Sciatic nerve (tissue), 2 donors: Measurements from ENCODE around the gene ADCY3. TPM values are rescaled to one million over a fixed set of nuclear protein-coding genes. Genes with fewer than 3 reads are reported as not detected.

ENCODE experiments used
- ATAC-seq: fragments of 200-7000 bp; cut with Tn5 transposase; one replicate; pipeline ENCODE4 v1.9.1; 2020; ENCODE audit warnings: mild to moderate bottlenecking, moderate library complexity
- DNase-seq: peaks from one replicate; pipeline ENCODE4 v3.0.0-alpha.2; 2020; ENCODE audit warnings: low spot score
- intact Hi-C: fragments of 100-400 bp; cut with DNase I; formaldehyde crosslinking; loops from one replicate; pipeline ENCODE4 v1.14.2; 2022
- total RNA-seq: library from RNA; stranded (reverse); fragmentation: NEBNext Ultra II Directional; extraction: Animal tissue kit (Norgen Biotek cat#: 25700); gene quantifications from one replicate; pipeline ENCODE4 v1.2.1, GENCODE V29; 2021
- donor health status: DM: no; HTN: no; CAD: no.
- donor health status: DM: no; HTN: no; CAD: no.

The ADCY3 gene
- total RNA-seq, 1 donor from 2014 or later: 306 TPM

DNA sequence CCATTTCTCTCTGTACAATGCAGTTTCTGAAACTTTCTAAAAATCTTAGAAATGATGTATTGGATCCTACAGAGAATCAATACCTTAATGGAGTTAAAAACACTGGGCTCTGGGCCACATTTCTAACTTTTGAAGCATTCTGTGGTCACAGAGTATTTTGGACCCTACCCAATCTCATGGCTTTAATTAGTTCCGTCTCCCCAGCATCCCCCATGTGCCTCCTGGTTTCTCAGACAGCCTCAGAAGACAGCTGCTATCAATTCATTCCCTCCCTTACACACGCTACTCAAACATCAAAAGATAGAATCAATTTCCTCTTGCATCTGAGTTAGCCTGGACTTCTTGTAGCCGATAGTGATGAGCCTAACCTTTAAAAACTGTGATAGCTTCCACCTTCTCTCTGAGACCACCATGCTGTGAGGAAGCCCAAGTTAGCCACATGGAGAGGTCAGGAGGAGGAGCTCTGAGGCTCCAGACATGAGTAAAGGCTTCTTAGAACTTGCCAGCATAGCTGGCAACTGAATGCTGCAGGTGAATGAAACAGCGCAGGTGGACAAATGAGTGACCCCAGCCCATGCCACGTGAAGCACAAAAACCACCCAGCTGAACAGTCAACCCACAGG, 10.4 kb downstream of the ADCY3 start:
- peak; percentile 31 for DNase-seq
- ATAC-seq: no peak
- intact Hi-C loops: no loop called here

DNA sequence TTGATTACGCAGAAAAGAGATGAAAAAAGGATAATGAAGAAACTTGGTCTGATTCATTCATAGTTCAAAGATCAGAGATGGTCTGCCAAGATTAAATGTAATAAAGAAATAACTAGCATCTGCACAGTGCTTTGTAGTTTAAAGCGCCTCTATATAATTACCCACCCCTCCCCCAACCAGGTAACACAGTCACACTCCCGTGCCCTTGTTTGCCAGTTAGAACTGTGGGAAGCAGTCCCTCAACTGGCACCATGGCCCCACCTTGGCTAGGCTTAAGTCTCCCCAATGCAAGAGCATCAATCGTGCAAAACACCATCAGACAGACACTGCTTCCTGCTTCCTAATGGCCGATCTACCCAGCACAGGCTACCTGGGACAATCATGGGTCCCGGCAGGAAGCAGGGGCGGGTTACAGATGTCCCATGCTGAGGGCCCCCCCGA, 11.6 kb downstream of the ADCY3 start:
- ATAC-seq (peak; percentile 47), DNase-seq (peak; percentile 51)
- intact Hi-C loops: no loop called here

- ATAC-seq (no peak), DNase-seq (no peak)
- intact Hi-C loops: no loop called here
These were observed 12.9 kb downstream of the ADCY3 start for GRCh38 chr2:24907116-24907515.

DNA sequence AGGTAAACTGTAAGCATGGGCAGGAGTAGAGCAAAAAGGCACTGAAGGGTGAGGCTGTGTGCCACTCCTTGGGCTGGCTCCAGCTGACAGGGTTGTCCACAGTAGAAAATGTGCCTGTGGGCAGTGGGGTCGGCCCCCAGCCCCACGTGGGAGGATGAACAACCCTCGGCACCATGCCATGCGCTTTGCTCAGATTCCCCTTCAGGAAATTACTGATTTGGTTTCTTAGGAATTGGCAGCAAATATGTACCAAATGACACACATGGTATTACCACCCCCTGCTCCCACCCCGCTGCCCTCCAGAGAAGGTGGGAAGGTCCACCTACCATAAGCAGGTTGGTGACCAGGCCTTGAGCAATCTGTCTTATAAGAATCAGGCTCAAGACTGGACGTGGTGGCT, 13.6 kb downstream of the ADCY3 start:
- intact Hi-C loops: no loop called here
- DNase-seq: peak; percentile 44
- ATAC-seq: no peak

- ATAC-seq: no peak
- peak; percentile 51 for DNase-seq
- intact Hi-C loops: no loop called here
These were observed 16.6 kb downstream of the ADCY3 start for GRCh38 chr2:24903161-24904103.

DNA sequence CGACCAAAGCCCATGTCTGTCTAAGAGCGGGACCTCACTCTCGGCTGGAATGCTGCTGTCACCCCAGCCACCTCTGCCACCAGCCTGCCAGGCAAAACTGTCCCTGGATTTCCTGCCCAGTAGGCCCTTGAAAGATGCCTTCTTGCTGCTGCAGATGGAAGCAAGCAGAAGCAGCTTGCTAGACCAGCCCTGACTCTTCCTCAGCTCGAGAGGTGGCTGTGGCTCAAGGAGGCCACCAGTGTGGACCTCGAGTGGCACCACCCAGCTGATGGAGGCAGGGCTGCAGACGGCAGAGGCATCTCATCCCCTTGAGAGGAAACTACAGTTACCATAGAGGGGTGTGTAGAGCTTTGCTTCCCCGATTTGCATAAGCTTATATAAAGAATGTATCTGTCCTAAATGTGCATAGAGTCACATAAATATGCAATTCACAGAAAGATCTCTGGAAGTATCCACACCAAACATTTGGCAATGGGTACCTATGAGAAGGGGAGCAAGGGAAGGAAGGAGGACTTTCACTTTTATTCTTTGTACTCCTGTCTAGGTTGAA, 20.6 kb downstream of the ADCY3 start:
- DNase-seq (peak; percentile 33), ATAC-seq (no peak)
- intact Hi-C loops: no loop called here

- DNase-seq: peak; percentile 54
- intact Hi-C loops: no loop called here
- ATAC-seq: peak; percentile 47
These were observed 21.6 kb downstream of the ADCY3 start for GRCh38 chr2:24898122-24899109.

GRCh38 chr2:24894750-24895149, 25.3 kb downstream of the ADCY3 start:
- ATAC-seq: no peak
- no peak for DNase-seq
- intact Hi-C loops: loop anchor here (5.0 kb wide), 1 partner anchor 1027 kb away; no protein-coding TSS in a partner anchor

GRCh38 chr2:24893934-24894333, 26.1 kb downstream of the ADCY3 start:
- intact Hi-C loops: loop anchor here (5.0 kb wide), 1 partner anchor 1027 kb away; no protein-coding TSS in a partner anchor

GRCh38 chr2:24892928-24893327, 27.1 kb downstream of the ADCY3 start:
- ATAC-seq: peak; percentile 46
- peak; percentile 6 for DNase-seq
- intact Hi-C loops: loop anchor here (5.0 kb wide), 1 partner anchor 1026 kb away; no protein-coding TSS in a partner anchor

More at GRCh38 chr2:24893934-24894333, 26.1 kb downstream of the ADCY3 start:
- ATAC-seq: no peak
- no peak for DNase-seq

DNA sequence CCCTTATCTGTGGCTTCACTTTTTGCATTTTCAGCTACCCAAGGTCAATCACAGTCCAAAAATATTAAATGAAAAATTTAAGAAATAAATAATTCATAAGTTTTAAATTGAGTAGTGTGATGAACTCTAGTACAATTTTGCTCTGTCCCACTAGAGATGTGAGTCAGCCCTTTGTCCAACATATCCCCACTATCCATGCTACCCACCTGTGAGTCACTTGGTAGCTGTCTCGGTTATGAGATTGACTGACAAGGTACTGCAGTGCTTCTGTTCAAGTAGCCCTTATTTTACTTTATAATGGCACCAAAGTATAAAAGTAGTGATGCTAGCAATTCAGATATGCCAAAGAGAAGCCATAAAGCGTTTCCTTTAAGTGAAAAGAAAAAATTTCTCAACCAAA, 28.8 kb downstream of the ADCY3 start:
- intact Hi-C loops: loop anchor here (5.0 kb wide), 1 partner anchor 1024 kb away; no protein-coding TSS in a partner anchor
- DNase-seq: no peak

DNA sequence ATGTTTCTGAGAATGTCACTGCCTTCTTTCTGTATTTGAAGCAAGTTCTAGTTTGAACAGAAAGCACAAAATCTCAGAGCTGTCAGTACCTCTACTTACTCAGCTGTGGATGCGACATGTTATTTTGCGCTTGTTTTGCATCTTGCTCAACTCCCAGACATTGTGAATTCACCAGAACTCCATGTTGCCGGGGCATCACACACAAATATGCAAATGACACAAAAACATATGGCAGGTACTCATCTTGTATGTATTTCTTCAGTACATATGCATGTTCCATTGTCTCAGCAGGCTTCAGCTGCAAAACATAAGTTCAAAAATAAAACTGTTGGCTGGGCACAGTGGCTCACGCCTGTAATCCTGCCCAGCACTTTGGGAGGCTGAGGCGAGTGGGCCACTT, 30.8 kb downstream of the ADCY3 start:
- DNase-seq: no peak
- no peak for ATAC-seq
- intact Hi-C loops: no loop called here

More for the DNA sequence above, 28.8 kb downstream of the ADCY3 start:
- no peak for ATAC-seq

DNA sequence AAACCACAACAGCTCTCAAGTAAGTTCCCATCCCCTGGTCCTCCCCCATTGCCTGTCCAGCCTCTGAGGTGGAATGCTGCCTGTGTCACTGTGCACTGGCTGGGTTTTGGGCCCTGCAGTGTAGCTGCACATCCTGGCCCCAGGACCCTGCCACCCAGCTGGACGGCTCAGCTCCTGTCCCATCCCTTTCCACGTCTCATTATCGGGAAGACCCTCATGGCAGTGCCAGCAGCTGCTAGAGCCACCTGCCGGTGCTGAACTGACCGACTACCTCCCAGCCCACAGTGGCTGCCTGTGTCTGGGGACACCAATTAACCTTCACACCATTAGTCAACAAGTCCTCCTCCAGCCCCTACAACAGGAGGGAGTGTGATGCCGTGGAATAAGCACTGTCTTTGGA, 31.9 kb downstream of the ADCY3 start:
- intact Hi-C loops: no loop called here
- no peak for ATAC-seq
- DNase-seq: no peak

GRCh38 chr2:24887307-24887874, 32.6 kb downstream of the ADCY3 start:
- DNase-seq (no peak), ATAC-seq (no peak)
- intact Hi-C loops: no loop called here

DNA sequence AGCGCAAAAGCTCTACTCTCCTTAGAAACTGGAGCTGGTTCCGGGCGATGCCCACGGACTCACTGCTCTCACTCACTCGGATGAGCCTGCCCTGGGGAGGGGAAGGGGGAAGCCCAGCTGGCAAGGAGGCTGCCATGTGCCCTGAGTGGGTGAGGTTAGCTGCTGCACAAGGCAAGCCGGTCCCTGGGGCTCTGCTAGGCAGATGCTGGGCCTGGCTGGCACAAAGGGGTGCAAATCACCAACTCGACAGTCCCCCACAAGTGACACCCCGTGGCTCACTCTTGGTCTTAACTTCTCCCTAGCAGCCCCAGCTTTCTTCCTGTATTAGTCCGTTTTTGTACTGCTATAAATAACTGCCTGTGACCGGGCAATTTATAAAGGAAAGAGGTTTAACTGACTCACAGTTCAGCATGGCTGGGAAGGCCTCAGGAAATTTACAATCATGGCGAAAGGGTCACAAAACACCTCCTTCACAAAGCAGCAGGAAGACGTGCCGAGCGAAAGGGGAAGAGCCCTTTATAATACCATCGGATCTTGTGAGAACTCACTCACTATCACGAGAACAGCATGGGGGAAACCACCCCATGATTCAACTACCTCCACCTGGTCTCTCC, 33.2 kb downstream of the ADCY3 start:
- DNase-seq: no peak
- ATAC-seq: peak; percentile 16
- intact Hi-C loops: no loop called here

GRCh38 chr2:24886126-24886501, 33.9 kb downstream of the ADCY3 start:
- intact Hi-C loops: no loop called here
- DNase-seq (no peak), ATAC-seq (no peak)

DNA sequence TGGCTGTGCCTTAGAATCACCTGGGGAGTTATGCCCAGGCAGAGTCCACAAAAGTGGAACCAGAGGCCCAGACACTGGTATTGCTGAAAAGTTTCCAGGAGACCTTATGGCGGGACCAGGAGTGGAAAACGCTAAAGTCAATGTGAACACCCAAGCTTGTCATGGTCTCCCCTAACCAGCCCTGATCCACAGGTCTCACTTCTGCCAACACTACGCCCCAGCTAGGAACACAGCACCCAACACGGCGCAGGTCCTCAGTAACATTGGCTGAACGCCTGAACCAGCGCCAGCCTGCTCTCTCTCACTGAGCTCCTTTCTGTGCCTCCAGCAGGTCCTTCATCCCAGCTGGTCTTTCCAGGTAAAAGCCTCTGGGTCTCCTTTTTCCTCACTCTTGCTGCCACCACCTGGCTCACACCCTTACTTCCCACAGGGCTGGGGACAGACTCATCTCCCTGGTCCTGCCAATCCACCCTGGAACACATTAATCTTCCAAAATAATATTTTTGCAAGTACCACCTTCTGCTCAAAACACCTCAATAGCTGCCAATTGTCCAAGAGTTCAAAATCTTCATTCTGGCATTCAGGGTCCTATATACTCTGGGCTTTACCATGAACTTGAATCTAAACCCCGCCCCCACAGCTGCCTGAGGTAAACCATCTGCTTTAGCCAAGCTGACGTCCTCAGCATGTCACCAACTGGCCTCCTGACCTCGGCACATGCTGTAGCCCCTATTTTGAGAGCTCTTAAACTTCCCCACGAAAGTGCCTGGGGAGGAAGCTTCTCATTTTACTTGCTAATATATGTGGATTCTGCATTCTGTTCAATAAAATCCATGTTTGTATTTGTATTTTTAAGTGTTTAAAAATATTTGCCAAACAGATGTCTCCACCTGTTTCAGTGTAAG, 34.6 kb downstream of the ADCY3 start:
- intact Hi-C loops: no loop called here
- no peak for DNase-seq
- no peak for ATAC-seq
